HepG2 (cell line): ENCODE measurements around the gene IL17A. TPM values are rescaled to one million over a fixed set of nuclear protein-coding genes. Genes with fewer than 3 reads are reported as not detected.

ENCODE experiments used
- ATAC-seq: fragments of 200-7000 bp; cut with Tn5 transposase; 3 replicates; pipeline ENCODE4 v1.9.1; 2020; ENCODE audit warnings: mild to moderate bottlenecking, moderate library complexity
- Bru-seq: library from RNA; stranded (reverse); fragments of 400-500 nt; gene quantifications from one replicate; lab custom pipeline; 2021; lab: Mats Ljungman, UMichigan
- BruChase-seq, 2 experiments: library from RNA; stranded (reverse); fragments of 400-500 nt; gene quantifications; one replicate each; lab custom pipeline; 2021; lab: Mats Ljungman, UMichigan
- BruUV-seq: library from RNA; stranded (reverse); fragments of 400-500 nt; replicated peaks from 2 replicates; lab custom pipeline; 2021; lab: Mats Ljungman, UMichigan
- CTCF ChIA-PET: fragments of 300-600 bp; formaldehyde crosslinking; extraction: SDS; loops from one replicate; lab custom pipeline; 2021; ENCODE audit warnings: low total read pairs, inconsistent platforms, low intra/inter-chr PET ratio; lab: Yijun Ruan, JAX
- POLR2A ChIA-PET: fragments of 350-600 bp; sonication (Branson Sonifier 250); formaldehyde crosslinking; loops from one replicate; lab custom pipeline; 2020; ENCODE audit warnings: antibody characterized with exemption, inconsistent platforms; lab: Yijun Ruan, JAX
- DNase-seq: peaks from one replicate; pipeline ENCODE4 v3.0.0-alpha.2; 2015; ENCODE audit warnings: low spot score
- FAIRE-seq: peaks from 3 replicates; lab custom pipeline; 2011; peaks lifted over from hg19 to GRCh38; lab: Jason Lieb, UNC
- H2AFZ ChIP-seq: one replicate; pipeline ENCODE4 v1.6.1; 2011; ENCODE audit warnings: low read length, inconsistent platforms
- H3K27ac ChIP-seq: fragments of 300-600 bp; 3 replicates; pipeline ENCODE4 v1.8.0; 2011; ENCODE audit warnings: mixed run types, mild to moderate bottlenecking, mixed read lengths, low read length, inconsistent platforms; ENCODE audit not compliant: insufficient read depth; ENCODE audit errors: extremely low read length
- H3K27me3 ChIP-seq, 2 experiments: fragments of 200-600 bp in 1 of 2; 2 replicates in 1 of 2; 3 replicates in 1 of 2; pipeline versions ENCODE4 v1.6.0 to v1.8.0; 2011; ENCODE audit warnings: low read length in 2 of 2, mild to moderate bottlenecking in 2 of 2, moderate library complexity in 2 of 2, inconsistent platforms in 1 of 2; ENCODE audit not compliant: insufficient read depth in 2 of 2, control insufficient read depth in 1 of 2
- H3K36me3 ChIP-seq, 2 experiments: fragments of 200-600 bp in 1 of 2; replicated peaks in 1 of 2; 2 replicates in 1 of 2; 3 replicates in 1 of 2; pipeline versions ENCODE4 v1.5.1 to v1.8.0; 2011; ENCODE audit warnings: low read length in 2 of 2, inconsistent platforms in 1 of 2; ENCODE audit not compliant: insufficient read depth in 2 of 2, control insufficient read depth in 1 of 2
- H3K4me1 ChIP-seq: 2 replicates; pipeline ENCODE4 v1.5.1; 2012; ENCODE audit warnings: low read length, inconsistent platforms; ENCODE audit not compliant: insufficient read depth
- H3K4me2 ChIP-seq: 2 replicates; pipeline ENCODE4 v1.6.0; 2011; ENCODE audit warnings: low read depth, low read length, inconsistent platforms
- H3K4me3 ChIP-seq, 3 experiments: fragments of 200-600 bp in 1 of 3; sonication (generic), shearing (Covaris generic) in 1 of 3; replicated peaks in 1 of 3; 2 replicates each; pipeline ENCODE4 v1.5.1; 2011 to 2016; ENCODE audit warnings: low read length in 3 of 3, inconsistent platforms in 2 of 3, low read depth in 2 of 3, mild to moderate bottlenecking in 2 of 3, control low read depth in 1 of 3, mixed read lengths in 1 of 3; ENCODE audit not compliant: insufficient read depth in 1 of 3
- H3K79me2 ChIP-seq: one replicate; pipeline ENCODE4 v1.6.1; 2011; ENCODE audit warnings: low read length, inconsistent platforms; ENCODE audit not compliant: insufficient read depth
- H3K9ac ChIP-seq: 2 replicates; pipeline ENCODE4 v1.6.0; 2011; ENCODE audit warnings: mild to moderate bottlenecking, low read depth, low read length, inconsistent platforms; ENCODE audit not compliant: insufficient read depth
- H3K9me3 ChIP-seq: 2 replicates; pipeline ENCODE4 v1.5.1; 2012; ENCODE audit warnings: mild to moderate bottlenecking, low read length
- H4K20me1 ChIP-seq: 2 replicates; pipeline ENCODE4 v1.6.0; 2011; ENCODE audit warnings: inconsistent platforms, mild to moderate bottlenecking, low read length, moderate library complexity; ENCODE audit not compliant: insufficient read depth
- BRF2 ChIP-seq: sonication (generic); formaldehyde crosslinking; IDR thresholded peaks from 2 replicates; pipeline ENCODE4 v1.8.1; 2022; ENCODE audit warnings: mild to moderate bottlenecking, missing genetic modification reagents
- CENPT ChIP-seq: sonication (generic); formaldehyde crosslinking; IDR thresholded peaks from 2 replicates; pipeline ENCODE4 v1.8.0; 2022; ENCODE audit warnings: low read depth, mild to moderate bottlenecking, moderate library complexity, missing genetic modification reagents
- CREB1 ChIP-seq, 2 experiments: fragments of 450-650 bp in 1 of 2; IDR thresholded peaks; 2 replicates each; pipeline ENCODE4 v1.6.1; 2016 to 2017; ENCODE audit warnings: control low read depth in 1 of 2, mild to moderate bottlenecking in 1 of 2, missing compliant biosample characterization in 1 of 2, missing genetic modification characterization in 1 of 2
- FOXM1 ChIP-seq: sonication (generic); formaldehyde crosslinking; IDR thresholded peaks from 2 replicates; pipeline ENCODE4 v1.5.0; 2020; ENCODE audit warnings: missing genetic modification reagents
- HDAC2 ChIP-seq: sonication (generic); formaldehyde crosslinking; IDR thresholded peaks from 2 replicates; pipeline ENCODE4 v1.4.0; 2020; ENCODE audit warnings: missing genetic modification reagents
- HMGA1 ChIP-seq: sonication (generic); formaldehyde crosslinking; conservative IDR thresholded peaks from 2 replicates; pipeline ENCODE4 v1.4.0; 2020; ENCODE audit warnings: missing genetic modification reagents
- MAX ChIP-seq: IDR thresholded peaks from 2 replicates; pipeline ENCODE4 v1.6.1; 2012; ENCODE audit warnings: inconsistent platforms
- MED1 ChIP-seq: sonication (generic); formaldehyde crosslinking; IDR thresholded peaks from 2 replicates; pipeline ENCODE4 v1.4.0; 2020; ENCODE audit warnings: missing genetic modification reagents
- POLR2A ChIP-seq, 2 experiments: IDR thresholded peaks; 2 replicates each; pipeline ENCODE4 v1.6.1; 2011; ENCODE audit warnings: low read depth in 2 of 2, low read length in 2 of 2, mild to moderate bottlenecking in 1 of 2, moderate library complexity in 1 of 2; ENCODE audit not compliant: insufficient read depth in 1 of 2
- THYN1 ChIP-seq: sonication (generic); formaldehyde crosslinking; IDR thresholded peaks from 2 replicates; pipeline ENCODE4 v1.8.1; 2023; ENCODE audit warnings: low read depth, mild to moderate bottlenecking, moderate library complexity, missing genetic modification reagents, borderline replicate concordance
- ZNF101 ChIP-seq: sonication (generic); formaldehyde crosslinking; IDR thresholded peaks from 2 replicates; pipeline ENCODE4 v1.4.0; 2020; ENCODE audit warnings: mild to moderate bottlenecking, low read depth, missing genetic modification reagents, borderline replicate concordance
- ZNF468 ChIP-seq: sonication (generic); formaldehyde crosslinking; IDR thresholded peaks from 2 replicates; pipeline ENCODE4 v1.8.0; 2022; ENCODE audit warnings: mild to moderate bottlenecking, moderate library complexity, missing genetic modification reagents
- WGBS: methylation state at CpG from one replicate; pipeline ENCODE4 v1.1.6; 2017; ENCODE audit warnings: low lambda C conversion rate; 5-methylcytosine and 5-hydroxymethylcytosine counted together
- in situ Hi-C: cut with HindIII; loops from 2 replicates; pipeline ENCODE4 v1.10.0; 2017; ENCODE audit warnings: low pct_unique_long_range_greater_than_20kb; ENCODE audit not compliant: extremely low pct_ligation_motif_present
- intact Hi-C: fragments of 100-400 bp; cut with micrococcal nuclease; formaldehyde crosslinking; loops from one replicate; pipeline ENCODE4 v1.10.0; 2022; ENCODE audit not compliant: unreplicated experiment
- long read RNA-seq, 2 experiments: library from RNA in 1 of 2; library from polyadenylated mRNA in 1 of 2; stranded (forward) in 1 of 2; unstranded in 1 of 2; transcript quantifications; one replicate each; pipeline ENCODE4 v2.0.0, GENCODE V29; 2019 to 2022
- polyA minus RNA-seq, 3 experiments: library from RNA; depleted of rRNA, polyadenylated mRNA; stranded (reverse); fragments of >200 nt; gene quantifications; 2 replicates each; pipeline ENCODE4 v1.2.3, GENCODE V29; 2011; ENCODE audit warnings: low replicate concordance in 1 of 3
- polyA plus RNA-seq, 8 experiments: library from polyadenylated mRNA; depleted of rRNA in 3 of 8; stranded (reverse) in 7 of 8; unstranded in 1 of 8; fragments of >200 nt; fragmentation: Illumina TruSeq in 4 of 8; extraction: Trizol in 4 of 8; gene quantifications; 2 replicates each; pipeline versions ENCODE4 v1.2.1 to v1.2.3, GENCODE V29; 2011 to 2016; ENCODE audit warnings: low read depth in 4 of 8, missing spikeins in 1 of 8, mixed read lengths in 1 of 8; ENCODE audit not compliant: insufficient read depth in 1 of 8
- total RNA-seq, 5 experiments: library from RNA; depleted of rRNA; stranded (reverse); fragments of >200 nt; fragmentation: Illumina TruSeq; extraction: Trizol; gene quantifications; 2 replicates each; pipeline ENCODE4 v1.2.3, GENCODE V29; 2016; ENCODE audit warnings: low read depth in 1 of 5
- TF ChIP-seq, protein P1 (sequence below): sonication (generic); formaldehyde crosslinking; IDR thresholded peaks from 2 replicates; pipeline ENCODE4; 2020; ENCODE audit warnings: missing genetic modification reagents, mild to moderate bottlenecking, borderline replicate concordance

IL17A gene
- total RNA-seq (2016; rRNA removed; fragmentation: Illumina TruSeq; extraction: Trizol): not detected in 2 replicates
- not detected in 2 replicates for total RNA-seq (2016; cell fraction: cytosol; rRNA removed; fragmentation: Illumina TruSeq; extraction: Trizol; ENCODE audit: low read depth)
- not detected in 2 replicates for total RNA-seq (2016; cell fraction: insoluble cytoplasmic fraction; rRNA removed; fragmentation: Illumina TruSeq; extraction: Trizol)
- not detected in 2 replicates for total RNA-seq (2016; cell fraction: membrane; rRNA removed; fragmentation: Illumina TruSeq; extraction: Trizol)
- total RNA-seq (2016; cell fraction: nucleus; rRNA removed; fragmentation: Illumina TruSeq; extraction: Trizol): not detected in 2 replicates
- polyA plus RNA-seq (2011; rRNA removed): not detected in 2 replicates
- polyA plus RNA-seq (2011; cell fraction: cytosol; rRNA removed): not detected in 2 replicates
- polyA plus RNA-seq (2011; cell fraction: nucleus; rRNA removed): not detected in 2 replicates
- not detected in 2 replicates for polyA plus RNA-seq (2012)
- polyA plus RNA-seq (2016; cell fraction: cytosol; fragmentation: Illumina TruSeq; extraction: Trizol; ENCODE audit: low read depth): not detected in 2 replicates
- polyA plus RNA-seq (2016; cell fraction: insoluble cytoplasmic fraction; fragmentation: Illumina TruSeq; extraction: Trizol; ENCODE audit: low read depth): not detected in 2 replicates
- polyA plus RNA-seq (2016; cell fraction: membrane; fragmentation: Illumina TruSeq; extraction: Trizol; ENCODE audit: low read depth): not detected in 2 replicates
- not detected in 2 replicates for polyA plus RNA-seq (2016; cell fraction: nucleus; fragmentation: Illumina TruSeq; extraction: Trizol; ENCODE audit: insufficient read depth, low read depth)
- not detected in 2 replicates for polyA minus RNA-seq (2011; rRNA and poly(A)+ RNA removed; ENCODE audit: low replicate concordance)
- polyA minus RNA-seq (2011; cell fraction: cytosol; rRNA and poly(A)+ RNA removed): not detected in 2 replicates
- polyA minus RNA-seq (2011; cell fraction: nucleus; rRNA and poly(A)+ RNA removed): not detected in 2 replicates
- Bru-seq, nascent RNA: not detected
- BruChase-seq, experiment 1, labeled RNA remaining after a 6-hour chase: not detected
- not detected for BruChase-seq, experiment 2, labeled RNA remaining after a 2-hour chase
- long read RNA-seq, experiment 1: 0 reads
- long read RNA-seq, experiment 2: 0 reads

DNA sequence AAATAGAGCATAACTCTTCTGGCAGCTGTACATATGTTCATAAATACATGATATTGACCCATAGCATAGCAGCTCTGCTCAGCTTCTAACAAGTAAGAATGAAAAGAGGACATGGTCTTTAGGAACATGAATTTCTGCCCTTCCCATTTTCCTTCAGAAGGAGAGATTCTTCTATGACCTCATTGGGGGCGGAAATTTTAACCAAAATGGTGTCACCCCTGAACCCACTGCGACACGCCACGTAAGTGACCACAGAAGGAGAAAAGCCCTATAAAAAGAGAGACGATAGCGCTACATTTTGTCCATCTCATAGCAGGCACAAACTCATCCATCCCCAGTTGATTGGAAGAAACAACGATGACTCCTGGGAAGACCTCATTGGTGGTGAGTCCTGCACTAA is at the start of gene IL17A:
Gene IL17A (plus strand): TSS at position 301 of the 400 bp plus-strand sequence. CDS start 57 bp downstream, at position 358.
- POLR2A ChIA-PET: no interaction called here
- Histone ChIP-seq H3K27me3 (peaks cover 1 to 15% of the 10 kb centered on the region in 2 experiments; a peak in 3 of 5 replicates), H3K4me3 (no peak within 1 kb of the TSS), H4K20me1 (no peaks in the 10 kb centered on the region), H3K79me2 (no peaks in the 10 kb centered on the region), H3K4me2 (no peak within 1 kb of the TSS), H3K9me3 (no peaks in the 10 kb centered on the region), H3K36me3 (no peaks in the 10 kb centered on the region), H3K4me1 (no peaks in the 10 kb centered on the region), H2AFZ (no peak within 1 kb of the TSS), H3K27ac (no peak within 1 kb of the TSS), H3K9ac (no peak within 1 kb of the TSS)
- FAIRE-seq: no peak
- intact Hi-C loops (no loop called here), in situ Hi-C loops (no loop called here)
- WGBS: 59% methylated on average over 7 of the region's 7 CpGs
- no peak for DNase-seq
- no TSS peak for BruUV-seq
- no peak for ATAC-seq
- TF ChIP-seq ZNF468 (CRISPR knock-in tag) (no peak), HMGA1 (CRISPR knock-in tag) (no peak), CENPT (no peak), THYN1 (no peak), POLR2A (IDR thresholded peaks at IDR 0.05; ENCODE audit: insufficient read depth in 1 of 2, low read depth in 2 of 2, low read length in 2 of 2) (no peak), HDAC2 (CRISPR knock-in tag) (no peak), MAX (no peak), ZNF101 (CRISPR knock-in tag) (no peak), CREB1 (IDR thresholded peaks at IDR 0.05) (no peak), CREB1 (CRISPR knock-in tag; IDR thresholded peaks at IDR 0.05) (no peak), MED1 (CRISPR knock-in tag) (no peak), BRF2 (CRISPR knock-in tag) (no peak), FOXM1 (CRISPR knock-in tag) (no peak)
- TF ChIP-seq, protein P1, sequence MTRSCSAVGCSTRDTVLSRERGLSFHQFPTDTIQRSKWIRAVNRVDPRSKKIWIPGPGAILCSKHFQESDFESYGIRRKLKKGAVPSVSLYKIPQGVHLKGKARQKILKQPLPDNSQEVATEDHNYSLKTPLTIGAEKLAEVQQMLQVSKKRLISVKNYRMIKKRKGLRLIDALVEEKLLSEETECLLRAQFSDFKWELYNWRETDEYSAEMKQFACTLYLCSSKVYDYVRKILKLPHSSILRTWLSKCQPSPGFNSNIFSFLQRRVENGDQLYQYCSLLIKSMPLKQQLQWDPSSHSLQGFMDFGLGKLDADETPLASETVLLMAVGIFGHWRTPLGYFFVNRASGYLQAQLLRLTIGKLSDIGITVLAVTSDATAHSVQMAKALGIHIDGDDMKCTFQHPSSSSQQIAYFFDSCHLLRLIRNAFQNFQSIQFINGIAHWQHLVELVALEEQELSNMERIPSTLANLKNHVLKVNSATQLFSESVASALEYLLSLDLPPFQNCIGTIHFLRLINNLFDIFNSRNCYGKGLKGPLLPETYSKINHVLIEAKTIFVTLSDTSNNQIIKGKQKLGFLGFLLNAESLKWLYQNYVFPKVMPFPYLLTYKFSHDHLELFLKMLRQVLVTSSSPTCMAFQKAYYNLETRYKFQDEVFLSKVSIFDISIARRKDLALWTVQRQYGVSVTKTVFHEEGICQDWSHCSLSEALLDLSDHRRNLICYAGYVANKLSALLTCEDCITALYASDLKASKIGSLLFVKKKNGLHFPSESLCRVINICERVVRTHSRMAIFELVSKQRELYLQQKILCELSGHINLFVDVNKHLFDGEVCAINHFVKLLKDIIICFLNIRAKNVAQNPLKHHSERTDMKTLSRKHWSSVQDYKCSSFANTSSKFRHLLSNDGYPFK: no peak
- CTCF ChIA-PET: no interaction called here
